A549 (cell line): ENCODE data around the gene NUP205. TPM values are rescaled to one million over a fixed set of nuclear protein-coding genes. Genes with fewer than 3 reads are reported as not detected.

Source experiments
- ATAC-seq, 2 experiments: fragments of 200-7000 bp in 1 of 2; fragments of >200 bp in 1 of 2; cut with Nextera tagmentation in 1 of 2; cut with Tn5 transposase in 1 of 2; 3 replicates each; pipeline versions ENCODE4 v1.8.0 to v1.9.1; 2018 to 2020; ENCODE audit warnings: mild to moderate bottlenecking in 1 of 2, moderate library complexity in 1 of 2
- CTCF ChIA-PET: fragments of 300-600 bp; sonication (Branson Sonifier 250); formaldehyde crosslinking; extraction: SDS; loops from one replicate; lab custom pipeline; 2021; ENCODE audit warnings: antibody characterized with exemption, inconsistent platforms; lab: Yijun Ruan, JAX
- POLR2A ChIA-PET: fragments of 350-600 bp; formaldehyde crosslinking; extraction: SDS; loops from one replicate; lab custom pipeline; 2021; ENCODE audit warnings: antibody characterized with exemption, inconsistent platforms; lab: Yijun Ruan, JAX
- DNase-seq, 2 experiments: peaks; one replicate each; pipeline versions ENCODE4 v3.0.0 to v3.0.0-alpha.2; 2011 to 2016; ENCODE audit warnings: low read depth in 1 of 2, low spot score in 1 of 2
- FAIRE-seq: peaks from 2 replicates; lab custom pipeline; 2011; peaks lifted over from hg19 to GRCh38; lab: Jason Lieb, UNC
- H3K27ac ChIP-seq, 2 experiments: fragments of >200 bp; sonication (Bioruptor Twin); formaldehyde crosslinking; 3 replicates each; pipeline ENCODE4 v1.5.1; 2016 to 2017
- H3K4me1 ChIP-seq: fragments of >200 bp; sonication (Bioruptor Twin); formaldehyde crosslinking; 3 replicates; pipeline ENCODE4 v1.6.1; 2016
- H3K4me2 ChIP-seq: fragments of >200 bp; sonication (Bioruptor Twin); formaldehyde crosslinking; 3 replicates; pipeline ENCODE4 v1.6.1; 2016
- H3K4me3 ChIP-seq: fragments of >200 bp; sonication (Bioruptor Twin); formaldehyde crosslinking; 3 replicates; pipeline ENCODE4 v1.5.1; 2016
- H3K9me3 ChIP-seq: fragments of >200 bp; sonication (Bioruptor Twin); formaldehyde crosslinking; 3 replicates; pipeline ENCODE4 v1.6.1; 2016
- BCL3 ChIP-seq: fragments of >200 bp; sonication (Bioruptor Twin); formaldehyde crosslinking; IDR thresholded peaks from 3 replicates; pipeline ENCODE4 v1.6.1; 2016
- BHLHE40 ChIP-seq: IDR thresholded peaks from 2 replicates; pipeline ENCODE4 v1.6.1; 2012; ENCODE audit warnings: low read depth, low read length, inconsistent platforms
- CBX8 ChIP-seq: fragments of 200-600 bp; sonication (generic); IDR thresholded peaks from 2 replicates; pipeline ENCODE4 v1.6.1; 2016
- E2F6 ChIP-seq: IDR thresholded peaks from 2 replicates; pipeline ENCODE4 v1.6.1; 2012; ENCODE audit warnings: low read depth, borderline replicate concordance
- ELK1 ChIP-seq: fragments of 150-350 bp; IDR thresholded peaks from 2 replicates; pipeline ENCODE4 v1.6.1; 2014; ENCODE audit warnings: low read depth, mild to moderate bottlenecking, low read length
- FOSL2 ChIP-seq, 2 experiments: fragments of 450-650 bp in 1 of 2; fragments of >200 bp in 1 of 2; sonication (Bioruptor Twin) in 1 of 2; formaldehyde crosslinking; IDR thresholded peaks; 2 replicates each; pipeline versions ENCODE4 v1.5.0 to v1.6.1; 2016 to 2020; ENCODE audit warnings: mild to moderate bottlenecking in 1 of 2, moderate library complexity in 1 of 2
- GATA3 ChIP-seq: IDR thresholded peaks from 2 replicates; pipeline ENCODE4 v1.6.1; 2012; ENCODE audit warnings: borderline replicate concordance
- HEYL ChIP-seq: fragments of 250-450 bp; sonication (Bioruptor Pico); IDR thresholded peaks from 2 replicates; pipeline ENCODE4 v1.8.0; 2021; ENCODE audit warnings: mild to moderate bottlenecking, moderate library complexity
- HMGXB4 ChIP-seq: fragments of 250-450 bp; sonication (Bioruptor Pico); IDR thresholded peaks from 2 replicates; pipeline ENCODE4 v1.5.0; 2021; ENCODE audit warnings: mild to moderate bottlenecking, moderate library complexity, borderline replicate concordance
- KDM5A ChIP-seq: fragments of 200-600 bp; sonication (generic); IDR thresholded peaks from 2 replicates; pipeline ENCODE4 v1.6.1; 2016; ENCODE audit warnings: antibody characterized with exemption, mild to moderate bottlenecking
- MAX ChIP-seq: IDR thresholded peaks from 2 replicates; pipeline ENCODE4 v1.6.1; 2012
- MYC ChIP-seq: IDR thresholded peaks from 2 replicates; pipeline ENCODE4 v1.6.1; 2012; ENCODE audit warnings: mild to moderate bottlenecking, inconsistent platforms, low read length, improper control_type of control experiment, borderline replicate concordance
- NPAS2 ChIP-seq: fragments of 250-450 bp; sonication (Bioruptor Pico); IDR thresholded peaks from 2 replicates; pipeline ENCODE4 v1.8.0; 2022; ENCODE audit warnings: mild to moderate bottlenecking, moderate library complexity, borderline replicate concordance
- POLR2AphosphoS2 ChIP-seq: conservative IDR thresholded peaks from 2 replicates; pipeline ENCODE4 v1.6.1; 2012; ENCODE audit warnings: low read length, improper control_type of control experiment, inconsistent platforms
- RAD21 ChIP-seq, 2 experiments: fragments of >200 bp in 1 of 2; sonication (Bioruptor Twin) in 1 of 2; formaldehyde crosslinking in 1 of 2; IDR thresholded peaks in 1 of 2; conservative IDR thresholded peaks in 1 of 2; 2 replicates in 1 of 2; 3 replicates in 1 of 2; pipeline ENCODE4 v1.6.1; 2012 to 2018; ENCODE audit warnings: inconsistent platforms in 1 of 2
- SMC3 ChIP-seq: fragments of >200 bp; sonication (Bioruptor Twin); formaldehyde crosslinking; IDR thresholded peaks from 3 replicates; pipeline ENCODE4 v1.6.1; 2018; ENCODE audit warnings: inconsistent platforms
- SREBF2 ChIP-seq: fragments of 450-650 bp; IDR thresholded peaks from 2 replicates; pipeline ENCODE4 v1.6.1; 2014; ENCODE audit warnings: mild to moderate bottlenecking, moderate library complexity
- USF2 ChIP-seq: fragments of 450-650 bp; IDR thresholded peaks from 2 replicates; pipeline ENCODE4 v1.6.1; 2014; ENCODE audit warnings: antibody characterized with exemption
- ZFP36 ChIP-seq: fragments of 450-650 bp; IDR thresholded peaks from 2 replicates; pipeline ENCODE4 v1.6.1; 2014; ENCODE audit warnings: borderline replicate concordance; ENCODE audit not compliant: partially characterized antibody
- WGBS: methylation state at CpG from one replicate; pipeline ENCODE4 v1.1.6; 2017; ENCODE audit errors: missing lambda C conversion rate; 5-methylcytosine and 5-hydroxymethylcytosine counted together
- polyA plus RNA-seq, 4 experiments: library from polyadenylated mRNA; depleted of rRNA in 3 of 4; stranded (reverse); fragments of >200 nt; fragmentation: RNase III in 1 of 4; extraction: RNeasy Plus Mini Kit Qiagen cat#74134 plus additional on column Dnase treatment in 1 of 4; gene quantifications; 2 replicates in 3 of 4; 3 replicates in 1 of 4; pipeline ENCODE4 v1.2.3, GENCODE V29; 2011 to 2017

Gene NUP205
- polyA plus RNA-seq, 2 of the 4 experiments (the other 2 are of a cell fraction): 55.0 to 119 TPM

- TF ChIP-seq KDM5A (peak; percentile 60), USF2 (0 out of 2 replicates have a peak, but pooled peaks have one; percentile 1), SMC3 (peak; percentile 52; the same call in 2 of the 3 replicates), GATA3 (peak; percentile 21; the same call in 1 of the 2 replicates)
Observed at GRCh38 chr7:135662373-135663114, 104.8 kb downstream of the NUP205 start, which contains the start of gene STMP1 (continued).

- Histone ChIP-seq H3K4me3 (peak overlapping the region; percentile 85; the same call in 1 of the 3 replicates), H3K27ac (peak overlapping the region in 1 of 2 experiments; percentile 93; a peak in 2 of 6 replicates), H3K4me1 (peaks cover 17% of the 10 kb centered on the region; the same call in 2 of the 3 replicates), H3K9me3 (no peaks in the 10 kb centered on the region), H3K4me2 (peak overlapping the region; percentile 81)
- 84% methylated on average over 3 of the region's 3 CpGs for WGBS
- ChIA-PET POLR2A (interaction anchor here (0.7 to 2.4 kb wide), 2 partner anchors 9 to 680 kb away, joined by 5 to 17 read pairs; no protein-coding TSS in a partner anchor), CTCF (interaction anchor here (0.6 to 4.1 kb wide), 6 partner anchors 9 to 378 kb away, joined by 3 to 32 read pairs (median 3); no protein-coding TSS in a partner anchor)
- DNase-seq (no peak), ATAC-seq (no peak), FAIRE-seq (no peak)
- TF ChIP-seq CBX8: no peak
- TF ChIP-seq HEYL (CRISPR knock-in tag): no peak
- TF ChIP-seq BHLHE40: no peak
- no peak for TF ChIP-seq FOSL2 (IDR thresholded peaks at IDR 0.05)
- no peak for TF ChIP-seq FOSL2 (CRISPR knock-in tag; IDR thresholded peaks at IDR 0.05)
- no peak for TF ChIP-seq ZFP36
- TF ChIP-seq SMC3: no peak
- no peak for TF ChIP-seq HMGXB4 (CRISPR knock-in tag)
- TF ChIP-seq POLR2AphosphoS2: no peak
- no peak for TF ChIP-seq E2F6
- no peak for TF ChIP-seq MAX
- no peak for TF ChIP-seq MYC
- TF ChIP-seq SREBF2: no peak
- no peak for TF ChIP-seq BCL3
- TF ChIP-seq RAD21 (conservative IDR thresholded peaks at IDR 0.05 in 1 of 2, IDR thresholded peaks at IDR 0.05 in 1 of 2): no peak
- no peak for TF ChIP-seq NPAS2 (CRISPR knock-in tag)
- TF ChIP-seq ELK1: no peak
Observed at GRCh38 chr7:135664046-135664589, 106.4 kb downstream of the NUP205 start.
